ENCODE measurements around the gene PPIP5K2.
"Not testable (repeated sequence)": the region's sequence is repeated elsewhere in the genome, so short reads cannot be mapped to it uniquely, and the experiment has no call there.

The PPIP5K2 gene

GRCh38 chr5:103205991-103206700, 86.0 kb downstream of the PPIP5K2 start:
- DNase-seq (ENCODE audit: extremely low spot score, insufficient read length, low read depth) (no peak), FAIRE-seq (no peak)

DNA sequence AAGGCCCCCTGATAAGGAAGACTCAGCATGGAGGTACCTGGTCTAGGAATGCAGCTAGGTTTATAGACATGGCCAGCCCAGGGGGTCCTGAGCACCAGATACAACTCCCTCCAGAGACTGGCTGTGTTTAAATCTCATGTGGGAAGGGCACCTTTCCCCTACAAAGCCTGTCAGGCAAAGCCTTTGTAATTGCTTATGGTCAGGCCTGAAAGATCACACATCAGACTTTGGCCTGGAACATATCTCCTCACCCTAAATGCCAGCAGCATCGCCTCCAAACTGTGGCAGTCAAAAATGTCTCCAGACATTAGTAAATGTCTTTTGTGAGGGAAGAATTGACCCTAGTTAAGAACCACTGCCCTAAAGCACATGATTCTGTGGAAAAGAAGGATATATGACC, 86.9 kb downstream of the PPIP5K2 start:
- FAIRE-seq (no peak), DNase-seq (ENCODE audit: extremely low spot score, insufficient read length, low read depth) (no peak)

- FAIRE-seq (peak; percentile 50), DNase-seq (ENCODE audit: extremely low spot score, insufficient read length, low read depth) (no peak)
Measured at GRCh38 chr5:103207653-103208052, 87.6 kb downstream of the PPIP5K2 start.

GRCh38 chr5:103208460-103208859, 88.4 kb downstream of the PPIP5K2 start:
- DNase-seq (ENCODE audit: extremely low spot score, insufficient read length, low read depth) = no peak
- no peak for FAIRE-seq

- no peak for FAIRE-seq
Measured at GRCh38 chr5:103209065-103209464, 89.0 kb downstream of the PPIP5K2 start.

GRCh38 chr5:103210952-103211351, 90.9 kb downstream of the PPIP5K2 start:
- peak; percentile 12 for FAIRE-seq
- DNase-seq (ENCODE audit: extremely low spot score, insufficient read length, low read depth) = no peak

More at GRCh38 chr5:103209065-103209464, 89.0 kb downstream of the PPIP5K2 start:
- no peak for DNase-seq (ENCODE audit: extremely low spot score, insufficient read length, low read depth)

- FAIRE-seq (peak; percentile 64), DNase-seq (ENCODE audit: extremely low spot score, insufficient read length, low read depth) (no peak)
Measured at GRCh38 chr5:103211576-103212561, 91.8 kb downstream of the PPIP5K2 start.

- DNase-seq (ENCODE audit: extremely low spot score, insufficient read length, low read depth) (no peak), FAIRE-seq (no peak)
Measured at GRCh38 chr5:103216137-103216536, 96.0 kb downstream of the PPIP5K2 start.

GRCh38 chr5:103216697-103217096, 96.6 kb downstream of the PPIP5K2 start:
- DNase-seq (ENCODE audit: extremely low spot score, insufficient read length, low read depth) (no peak), FAIRE-seq (no peak)

GRCh38 chr5:103217101-103217500, 97.0 kb downstream of the PPIP5K2 start:
- FAIRE-seq (no peak), DNase-seq (ENCODE audit: extremely low spot score, insufficient read length, low read depth) (no peak)

- DNase-seq (ENCODE audit: extremely low spot score, insufficient read length, low read depth) (no peak), FAIRE-seq (no peak)
Measured at GRCh38 chr5:103218164-103218563, 98.1 kb downstream of the PPIP5K2 start.

- DNase-seq (ENCODE audit: extremely low spot score, insufficient read length, low read depth); FAIRE-seq: not testable (repeated sequence)
Measured at GRCh38 chr5:103219074-103219473, 99.0 kb downstream of the PPIP5K2 start.

DNA sequence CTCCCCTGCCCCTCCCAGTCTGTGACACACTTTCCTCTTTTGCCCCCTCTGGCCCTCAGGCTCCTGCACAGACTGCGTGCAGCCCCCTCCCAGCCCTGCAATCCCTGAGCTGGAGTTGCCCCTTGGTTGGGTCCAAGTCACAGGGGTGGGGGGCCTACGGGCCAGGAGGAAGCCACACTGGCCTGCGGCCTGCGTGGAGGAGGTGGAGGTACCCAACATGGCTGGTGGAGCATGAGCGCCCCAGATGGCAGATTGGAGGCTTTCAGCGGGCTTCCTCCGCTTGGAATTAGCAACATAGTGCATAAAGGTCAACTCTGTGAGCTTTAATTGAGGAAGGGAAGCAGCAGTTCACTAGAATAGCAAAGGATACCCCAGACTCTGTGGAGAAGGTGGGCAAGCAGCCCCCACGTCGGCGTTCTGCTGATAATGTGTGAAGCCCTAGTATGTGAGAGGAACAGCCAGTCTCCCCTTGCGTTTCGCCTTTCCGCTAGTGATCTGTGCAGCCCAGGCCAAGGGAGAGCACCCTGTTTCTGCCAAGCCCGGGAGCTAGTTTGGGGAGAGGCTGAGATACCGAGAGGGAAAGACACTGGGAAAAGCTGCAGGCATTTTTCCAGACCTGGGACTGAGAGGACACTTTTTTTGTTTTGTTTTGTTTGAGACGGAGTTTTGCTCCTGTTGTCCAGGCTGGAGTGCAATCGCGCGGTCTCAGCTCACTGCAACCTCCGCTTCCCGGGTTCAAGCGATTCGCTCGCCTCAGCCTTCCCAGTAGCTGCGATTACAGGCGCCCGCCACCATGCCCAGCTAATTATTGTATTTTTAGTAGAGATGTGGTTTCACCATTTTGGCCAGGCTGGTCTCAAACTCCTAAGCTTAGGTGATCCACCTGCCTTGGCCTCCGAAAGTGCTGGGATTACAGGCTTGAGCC, 103.2 kb downstream of the PPIP5K2 start:
- DNase-seq (ENCODE audit: extremely low spot score, insufficient read length, low read depth) = no peak
- FAIRE-seq = no peak

DNA sequence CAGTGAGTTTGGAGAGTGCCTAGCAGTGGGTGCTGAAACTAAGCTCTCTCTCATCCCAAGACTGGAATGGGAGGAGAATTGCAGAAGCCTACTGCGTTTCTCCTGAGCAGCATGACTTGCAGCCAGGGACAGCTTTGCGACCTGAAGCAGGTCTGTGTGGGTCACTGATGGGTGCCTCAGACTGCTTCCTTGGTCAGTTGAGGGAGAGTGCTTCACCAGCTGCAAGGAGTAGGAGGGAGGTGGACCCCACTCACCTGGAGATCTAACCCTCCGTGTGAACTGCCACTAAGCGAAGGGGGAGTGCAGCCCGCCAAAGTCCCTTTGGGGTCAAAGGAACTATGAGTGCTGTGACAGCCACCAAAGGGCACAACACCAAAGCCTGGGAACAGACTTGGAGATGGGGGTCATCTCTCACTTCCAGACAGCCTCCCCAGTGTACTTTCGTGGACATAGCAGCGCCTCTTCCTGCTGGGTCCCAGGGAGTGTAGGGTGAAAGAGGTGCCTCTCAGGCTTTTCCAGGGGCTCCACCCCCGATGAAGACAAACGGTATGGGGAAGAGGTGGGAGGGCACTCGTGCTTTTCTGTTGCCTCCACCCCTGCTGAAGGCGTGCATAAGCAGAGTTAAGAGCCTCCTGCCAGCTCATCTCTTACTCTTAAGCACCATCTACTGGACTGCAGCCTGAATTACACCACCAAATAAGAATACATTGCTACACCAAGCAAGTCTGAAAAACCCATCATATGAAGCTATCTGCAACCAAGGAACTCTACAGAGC, 104.2 kb downstream of the PPIP5K2 start:
- FAIRE-seq (peak; percentile 84), DNase-seq (ENCODE audit: extremely low spot score, insufficient read length, low read depth) (peak; percentile 2)

- no peak for DNase-seq (ENCODE audit: extremely low spot score, insufficient read length, low read depth)
- no peak for FAIRE-seq
Measured at GRCh38 chr5:103224894-103225246, 104.8 kb downstream of the PPIP5K2 start.

DNA sequence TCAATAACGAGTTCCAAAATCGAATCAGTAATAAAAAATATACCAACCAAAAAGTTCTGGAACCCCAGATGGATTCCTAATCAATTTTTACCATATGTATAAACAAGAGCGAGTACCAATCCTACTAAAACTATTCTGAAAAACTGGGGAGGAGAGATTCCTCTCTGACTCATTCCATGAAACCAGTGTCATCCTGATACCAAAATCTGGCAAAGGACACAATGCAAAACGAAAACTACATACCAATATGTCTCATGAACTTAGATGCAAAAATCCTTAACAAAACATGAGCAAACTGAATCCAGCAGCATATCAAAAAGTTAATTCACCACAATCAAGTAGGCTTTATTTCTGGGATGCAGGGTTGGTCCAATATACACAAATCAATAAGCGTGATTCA, 108.0 kb downstream of the PPIP5K2 start:
- DNase-seq (ENCODE audit: extremely low spot score, insufficient read length, low read depth) = no peak
- FAIRE-seq = peak; percentile 38

- DNase-seq (ENCODE audit: extremely low spot score, insufficient read length, low read depth) (no peak), FAIRE-seq (no peak)
Measured at GRCh38 chr5:103228588-103228987, 108.5 kb downstream of the PPIP5K2 start.

- DNase-seq (ENCODE audit: extremely low spot score, insufficient read length, low read depth) (peak; percentile 3), FAIRE-seq (no peak)
Measured at GRCh38 chr5:103232393-103232999, 112.4 kb downstream of the PPIP5K2 start.
